ENCODE results near the gene PDE3A.

PDE3A gene

DNA sequence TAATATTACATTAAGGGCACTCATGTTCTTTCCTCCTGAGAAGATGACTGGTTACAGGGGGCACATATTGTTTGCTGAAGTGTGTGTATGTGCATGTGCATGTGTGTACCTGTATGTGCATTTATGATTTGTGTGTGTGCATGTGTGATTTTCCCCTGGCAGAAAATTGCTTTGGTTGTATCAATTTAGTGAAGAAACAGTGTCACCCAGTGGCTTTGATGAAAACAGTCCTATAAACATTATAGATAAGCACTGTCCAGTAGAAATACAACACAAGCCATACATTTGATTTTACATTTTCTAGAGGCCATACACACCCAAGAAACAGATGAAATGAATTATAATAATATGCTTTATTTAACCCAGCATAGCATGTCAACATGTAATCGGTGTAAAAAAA lies 8.6 kb downstream of the PDE3A start:
- TF ChIP-seq, protein P1, sequence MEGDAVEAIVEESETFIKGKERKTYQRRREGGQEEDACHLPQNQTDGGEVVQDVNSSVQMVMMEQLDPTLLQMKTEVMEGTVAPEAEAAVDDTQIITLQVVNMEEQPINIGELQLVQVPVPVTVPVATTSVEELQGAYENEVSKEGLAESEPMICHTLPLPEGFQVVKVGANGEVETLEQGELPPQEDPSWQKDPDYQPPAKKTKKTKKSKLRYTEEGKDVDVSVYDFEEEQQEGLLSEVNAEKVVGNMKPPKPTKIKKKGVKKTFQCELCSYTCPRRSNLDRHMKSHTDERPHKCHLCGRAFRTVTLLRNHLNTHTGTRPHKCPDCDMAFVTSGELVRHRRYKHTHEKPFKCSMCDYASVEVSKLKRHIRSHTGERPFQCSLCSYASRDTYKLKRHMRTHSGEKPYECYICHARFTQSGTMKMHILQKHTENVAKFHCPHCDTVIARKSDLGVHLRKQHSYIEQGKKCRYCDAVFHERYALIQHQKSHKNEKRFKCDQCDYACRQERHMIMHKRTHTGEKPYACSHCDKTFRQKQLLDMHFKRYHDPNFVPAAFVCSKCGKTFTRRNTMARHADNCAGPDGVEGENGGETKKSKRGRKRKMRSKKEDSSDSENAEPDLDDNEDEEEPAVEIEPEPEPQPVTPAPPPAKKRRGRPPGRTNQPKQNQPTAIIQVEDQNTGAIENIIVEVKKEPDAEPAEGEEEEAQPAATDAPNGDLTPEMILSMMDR (IDR thresholded peaks at IDR 0.05) = peak; percentile 47

DNA sequence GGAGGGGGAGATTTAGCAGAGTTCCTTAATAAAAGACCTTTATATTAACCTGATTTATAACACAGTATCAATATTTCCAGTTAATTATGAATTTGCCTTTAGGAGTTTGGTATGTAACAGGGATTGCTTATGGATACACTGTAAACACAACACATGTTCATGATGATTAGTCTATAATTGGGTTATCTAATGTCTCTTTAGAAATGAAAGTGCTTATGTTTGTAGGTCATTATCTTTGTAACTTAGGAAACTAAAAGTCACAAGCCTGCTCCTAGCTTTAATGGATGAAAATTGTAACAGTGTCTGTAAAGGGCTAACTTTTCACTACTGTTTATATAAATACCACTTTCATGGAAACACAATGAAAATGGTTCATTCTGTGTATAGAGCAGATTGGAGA lies 9.4 kb downstream of the PDE3A start:
- TF ChIP-seq, protein P1 (IDR thresholded peaks at IDR 0.05) = no peak

DNA sequence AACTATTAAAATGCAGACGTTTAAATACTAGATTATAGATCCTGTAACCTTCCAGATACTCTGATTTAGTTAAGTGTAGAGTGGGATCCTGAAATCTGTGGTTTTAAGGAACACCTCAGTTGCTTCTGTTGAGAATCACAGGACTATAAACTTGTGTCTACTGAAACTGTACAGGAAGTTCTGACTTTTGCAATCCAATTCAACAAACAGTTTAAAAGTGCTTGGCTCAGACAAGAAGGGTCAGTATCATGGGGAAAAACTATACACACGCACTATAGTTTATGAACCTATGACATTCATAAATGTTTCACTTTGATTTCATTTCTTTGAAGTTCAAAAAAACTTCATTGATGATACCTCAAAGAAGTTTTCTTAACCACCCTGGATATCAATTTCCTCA lies 13.8 kb downstream of the PDE3A start:
- TF ChIP-seq, protein P1 (IDR thresholded peaks at IDR 0.05) = no peak

DNA sequence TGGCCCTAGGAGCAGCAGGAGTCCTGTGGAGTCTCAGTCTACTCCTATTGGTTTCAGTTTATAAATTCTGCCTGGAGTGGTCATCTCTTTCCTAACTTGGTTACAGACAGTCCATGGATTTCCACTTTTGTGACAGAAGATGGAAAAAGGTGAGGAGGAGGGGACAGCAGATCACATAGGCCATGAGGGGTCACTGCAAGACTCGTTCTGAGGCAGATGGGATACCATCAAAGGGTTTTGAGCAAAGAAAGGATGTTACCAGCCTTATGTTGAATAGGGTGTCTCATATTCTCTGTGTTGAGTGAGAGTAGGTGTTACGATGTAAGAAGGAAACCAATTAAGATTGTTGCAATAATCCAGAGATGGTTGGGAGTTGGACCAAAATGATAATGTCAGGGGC lies 15.3 kb downstream of the PDE3A start:
- TF ChIP-seq, protein P1 (IDR thresholded peaks at IDR 0.05) = no peak

DNA sequence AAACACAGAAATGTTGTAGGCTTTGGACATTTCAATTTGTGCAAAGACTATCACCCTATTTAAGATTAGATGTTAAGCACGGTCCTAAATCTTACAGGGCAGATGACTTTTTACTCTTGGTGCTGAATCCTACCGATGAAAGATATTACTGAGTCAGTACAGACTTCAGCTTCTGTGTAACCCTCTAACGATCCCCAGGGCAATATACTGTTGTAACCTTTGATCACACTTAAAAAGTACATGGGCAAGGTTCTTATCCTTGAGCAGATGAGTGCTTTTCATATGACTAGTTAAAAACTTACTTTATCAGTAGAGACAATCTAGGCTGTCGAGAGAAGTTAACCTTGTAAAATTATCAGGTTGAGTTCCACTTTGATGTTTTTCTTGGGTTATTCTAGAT lies 22.5 kb downstream of the PDE3A start:
- TF ChIP-seq, protein P1 (IDR thresholded peaks at IDR 0.05) = no peak

DNA sequence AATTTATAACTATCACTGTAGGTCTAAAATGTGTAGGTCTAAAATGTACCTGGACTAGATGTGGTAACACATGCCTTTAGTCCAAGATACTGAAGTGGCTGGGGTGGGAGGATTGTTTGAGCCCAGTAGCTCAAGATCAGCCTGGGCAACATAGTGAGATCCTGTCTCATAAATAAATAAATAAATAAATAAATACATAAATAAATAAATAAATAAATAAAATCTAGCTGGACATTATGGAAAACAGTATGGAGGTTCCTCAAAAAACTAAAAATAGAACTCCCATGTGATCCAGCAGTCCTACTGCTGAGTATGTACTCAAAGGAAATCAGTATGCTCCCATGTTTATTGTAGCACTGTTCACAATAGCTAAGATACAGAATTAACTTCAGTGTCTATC lies 24.0 kb downstream of the PDE3A start:
- TF ChIP-seq, protein P1 (IDR thresholded peaks at IDR 0.05) = no peak

DNA sequence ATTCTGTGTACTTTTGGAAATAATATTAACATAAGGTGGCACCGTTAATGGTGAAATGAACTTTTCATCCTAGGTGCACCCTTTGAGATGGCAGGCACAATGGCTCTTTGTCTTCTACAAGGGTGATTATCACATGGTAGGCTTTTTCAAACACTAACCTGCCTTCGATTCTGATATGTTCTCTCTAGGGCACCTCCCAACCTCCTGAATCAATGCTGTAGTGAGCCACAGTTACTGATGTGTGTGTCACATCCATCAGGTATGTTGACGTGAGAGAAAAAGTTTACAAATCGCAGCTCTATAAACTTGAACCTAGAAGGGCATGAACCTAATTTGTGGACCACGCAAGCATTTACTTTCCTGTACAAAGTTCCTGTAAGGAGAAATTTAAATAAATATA lies 25.4 kb downstream of the PDE3A start:
- TF ChIP-seq, protein P1 (IDR thresholded peaks at IDR 0.05) = no peak

DNA sequence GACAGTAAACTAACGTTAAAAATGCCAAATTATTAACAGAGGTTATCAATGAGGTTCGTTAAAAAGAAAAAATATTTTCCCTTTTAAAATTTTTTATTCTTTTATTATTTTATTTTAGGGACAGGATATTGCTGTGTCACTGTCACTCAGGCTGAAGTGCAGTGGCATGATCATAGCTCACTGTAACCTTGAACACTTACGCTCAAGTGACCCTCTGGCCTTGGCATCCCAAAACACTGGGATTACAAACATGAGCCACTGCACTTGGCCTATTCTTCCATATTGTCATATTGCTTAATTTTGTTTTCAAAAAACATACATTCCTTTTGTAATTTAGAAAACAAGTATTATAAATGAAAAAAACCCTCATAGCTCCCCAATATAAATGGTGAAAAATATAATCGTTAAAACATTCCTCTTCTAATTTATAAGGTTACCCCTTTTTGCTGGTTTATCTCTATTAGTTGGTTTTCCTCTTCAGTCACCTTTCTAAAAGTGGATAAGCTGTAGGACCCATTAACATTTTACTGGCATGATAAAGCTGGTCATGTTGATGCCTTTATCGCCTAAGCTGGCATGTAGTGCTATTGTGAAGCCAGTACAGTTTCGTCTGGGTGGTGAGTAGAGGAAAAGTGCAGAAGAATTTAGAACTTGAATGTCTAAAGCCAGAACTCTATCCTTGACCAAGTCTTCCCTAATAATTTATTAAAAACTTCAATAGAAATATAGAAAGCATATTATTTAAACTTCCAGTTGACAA lies 27.6 kb downstream of the PDE3A start:
- TF ChIP-seq, protein P1 (IDR thresholded peaks at IDR 0.05) = no peak

Measured in LNCAP (cell line).